8988T (cell line): ENCODE data around the gene SCG3.

Experiments used
- DNase-seq: peaks from one replicate; pipeline ENCODE4 v3.0.0; 2011

Gene SCG3

DNA sequence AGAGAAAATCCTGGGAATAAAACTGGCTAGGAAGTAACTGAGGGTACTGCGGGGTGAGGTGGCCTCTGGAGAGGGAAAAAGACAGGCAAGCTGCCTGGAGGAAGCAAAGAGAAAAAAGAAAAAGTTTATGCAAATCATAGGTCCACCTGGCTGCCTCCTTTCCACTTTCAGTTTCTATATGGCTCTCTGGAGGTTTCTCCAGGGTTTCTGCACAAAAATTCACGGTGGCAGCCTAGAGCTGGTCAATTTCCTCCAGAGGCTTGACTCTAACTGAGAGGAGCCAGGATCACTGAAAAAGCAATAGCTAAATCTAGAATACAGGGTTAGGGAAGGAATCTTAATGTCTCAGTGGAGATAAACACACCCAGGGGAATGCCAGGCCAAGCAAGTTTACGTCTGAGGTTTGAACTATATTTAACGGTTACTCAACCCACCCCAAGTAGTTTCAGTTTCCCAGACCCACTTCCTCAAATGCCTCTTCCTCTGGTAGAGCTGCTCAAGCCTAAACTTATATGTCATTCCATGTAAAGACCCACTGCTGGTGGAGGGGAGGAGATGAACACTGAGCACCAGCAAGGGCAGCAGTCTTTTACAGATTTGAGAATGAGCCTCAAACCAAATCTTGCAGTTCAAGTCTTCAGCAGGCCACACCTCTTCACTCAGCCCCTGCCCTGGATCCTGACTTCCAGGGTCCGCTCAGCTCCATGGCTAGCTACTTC is 50.4 kb downstream of the SCG3 start:
- DNase-seq = no peak

DNA sequence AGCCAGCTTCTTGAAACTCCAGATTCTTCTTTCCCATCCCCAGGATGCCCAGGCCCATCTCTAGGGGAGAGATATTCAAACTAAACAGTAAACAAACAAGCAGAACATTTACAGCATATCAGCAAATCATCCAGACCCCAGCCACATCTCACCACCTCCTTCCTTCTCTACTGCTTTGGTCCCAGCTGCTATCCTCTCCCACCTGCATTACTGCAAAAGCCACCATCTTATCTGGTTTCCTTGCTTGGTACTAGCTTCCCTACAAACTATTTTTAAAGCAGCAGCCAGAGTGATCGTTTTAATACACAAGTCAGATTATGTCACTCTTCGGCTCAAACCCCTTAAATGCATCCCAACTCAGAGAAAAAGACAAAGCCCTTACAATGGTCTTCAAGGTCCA is 51.3 kb downstream of the SCG3 start:
- DNase-seq = no peak

GRCh38 chr15:51735228-51736010 is 54.1 kb downstream of the SCG3 start:
- no peak for DNase-seq

DNA sequence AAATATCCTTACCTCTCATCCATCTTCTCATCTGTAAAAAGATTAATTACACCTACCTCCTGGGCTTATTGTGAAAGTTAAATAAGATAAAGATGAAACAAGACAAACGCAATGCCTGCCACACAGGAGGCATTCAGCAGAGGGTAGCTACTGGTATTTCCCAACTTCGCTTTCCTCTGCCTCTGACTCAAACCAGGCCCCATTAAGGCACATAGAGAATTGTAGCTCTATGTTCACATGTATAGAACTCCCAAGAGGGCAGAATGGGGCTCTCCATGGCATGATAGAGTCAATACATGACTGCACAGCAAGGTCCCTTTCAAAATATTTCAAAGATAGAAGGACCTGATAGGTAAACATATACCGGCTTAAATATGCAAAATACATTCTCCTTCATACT is 54.8 kb downstream of the SCG3 start:
- no peak for DNase-seq

GRCh38 chr15:51736751-51737521 is 55.6 kb downstream of the SCG3 start:
- DNase-seq = peak; percentile 41

DNA sequence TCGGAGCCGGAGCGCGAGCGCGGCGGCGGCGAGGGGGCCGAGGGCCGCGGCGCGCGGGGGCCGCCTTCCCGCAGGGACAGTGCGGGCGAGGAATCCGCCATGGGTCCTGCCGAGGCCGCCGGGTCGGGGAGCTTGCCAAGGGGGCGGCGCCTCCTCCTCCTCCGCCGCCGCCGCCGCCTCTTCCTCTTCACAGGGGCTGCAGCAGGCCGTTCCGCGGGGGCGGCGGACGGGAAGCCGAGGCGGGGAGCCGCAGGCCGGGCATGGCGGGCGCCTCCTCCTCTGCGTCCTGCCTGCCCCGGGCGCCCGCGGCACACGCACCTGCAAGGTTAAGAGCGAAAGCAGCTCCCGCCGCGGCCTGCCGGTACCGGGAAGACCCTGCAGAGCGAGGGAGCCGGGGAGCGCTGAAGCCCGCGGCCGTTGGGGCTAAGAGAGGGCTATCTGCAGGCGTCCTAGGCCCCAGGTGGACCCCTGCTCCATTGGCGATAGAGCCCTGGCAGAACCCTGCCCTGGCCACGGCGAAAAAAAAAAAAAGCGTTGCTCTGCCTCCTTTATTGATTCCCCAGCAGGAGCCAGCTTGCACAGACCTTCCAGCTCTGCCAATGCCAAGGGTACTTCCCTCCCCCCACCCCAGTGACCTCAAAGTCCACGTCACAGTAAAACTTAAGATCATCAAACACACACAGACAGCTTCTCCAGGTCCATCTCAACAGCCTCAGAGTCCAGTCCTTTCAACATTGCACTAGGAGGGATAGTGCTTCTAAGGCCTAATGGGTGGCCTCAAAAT is 56.4 kb downstream of the SCG3 start, which contains the start of gene LYSMD2:
TSS of gene LYSMD2 (minus strand) at position 134 of the 784 bp plus-strand sequence. CDS start at position 101, 33 bp downstream.
- DNase-seq = no peak

GRCh38 chr15:51738553-51738952 is 57.2 kb downstream of the SCG3 start:
- no peak for DNase-seq

GRCh38 chr15:51739061-51739712 is 57.9 kb downstream of the SCG3 start:
- DNase-seq = no peak

DNA sequence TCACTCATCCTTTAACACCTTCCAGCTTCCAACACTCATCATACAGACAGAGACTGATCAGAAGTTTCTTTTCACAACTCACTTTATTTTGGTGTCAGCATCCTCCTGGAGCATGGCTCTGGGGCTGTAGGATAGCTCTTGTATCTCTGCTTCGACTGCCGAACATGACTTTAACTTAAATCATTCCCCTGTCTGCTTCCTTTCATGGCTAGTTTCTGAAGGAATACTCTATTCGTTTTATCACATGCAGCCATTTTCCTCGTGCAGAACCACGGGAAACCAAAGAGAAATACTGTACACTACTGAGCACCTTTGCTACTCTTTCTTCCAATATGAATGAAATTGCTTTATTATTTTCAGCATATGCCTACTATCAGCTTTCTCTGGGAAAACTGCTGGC is 68.0 kb downstream of the SCG3 start:
- DNase-seq = no peak

- no peak for DNase-seq
Observed at GRCh38 chr15:51750186-51750585, 68.9 kb downstream of the SCG3 start.

GRCh38 chr15:51750792-51751696 is 69.7 kb downstream of the SCG3 start, which contains the start of gene TMOD2:
TMOD2 (plus strand) TSS chr15:51751597; CDS start chr15:51766442, 14,845 bp downstream.
- DNase-seq = peak; percentile 41

DNA sequence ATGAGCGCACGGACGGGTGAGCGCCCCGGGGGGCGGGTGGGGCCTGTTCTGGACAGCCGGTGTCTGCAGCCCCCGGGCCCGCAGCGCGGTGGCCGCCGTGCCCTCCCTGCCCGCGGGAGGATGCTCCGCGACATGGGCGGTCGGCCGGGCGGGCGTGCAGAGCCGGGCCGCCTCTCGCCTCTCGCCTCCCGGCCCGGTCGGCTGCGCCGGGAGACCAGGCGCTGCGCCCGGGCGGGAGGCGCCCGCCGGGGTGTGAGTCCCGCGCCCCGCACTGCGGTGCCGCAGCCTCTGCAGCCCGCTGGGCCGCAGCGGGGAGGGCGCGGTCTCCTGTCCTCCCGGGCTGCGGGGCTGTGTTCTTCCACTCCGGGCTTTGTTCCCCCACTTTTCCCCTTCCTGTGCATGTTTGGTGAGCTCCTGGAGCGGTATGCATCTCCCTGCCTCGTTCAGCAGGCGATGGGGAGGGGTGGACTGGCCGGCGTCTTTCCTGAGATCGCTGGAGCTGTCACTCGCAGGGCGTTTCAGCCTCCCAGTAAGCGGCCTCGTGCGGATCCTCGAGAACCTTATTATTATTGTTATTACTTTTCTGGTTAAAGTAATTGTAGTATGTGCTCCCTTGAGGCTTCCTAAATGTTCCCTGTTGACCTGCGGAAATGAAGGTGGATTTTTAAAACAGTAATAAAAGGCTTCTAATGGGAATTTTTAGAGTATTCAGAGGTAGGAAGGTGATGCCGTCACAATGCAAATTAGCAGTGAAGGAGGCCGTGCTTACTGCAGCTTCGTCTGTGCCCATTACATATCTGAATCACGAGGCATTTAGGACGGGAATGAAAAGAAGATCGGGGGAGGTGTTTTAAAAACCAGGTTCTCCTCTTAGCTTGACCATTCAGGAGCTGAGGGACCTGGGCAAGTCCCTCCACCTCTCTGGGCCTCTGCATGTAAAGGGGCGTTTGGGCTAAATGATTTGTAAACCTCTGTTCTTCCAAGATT is 70.7 kb downstream of the SCG3 start:
- no peak for DNase-seq

DNA sequence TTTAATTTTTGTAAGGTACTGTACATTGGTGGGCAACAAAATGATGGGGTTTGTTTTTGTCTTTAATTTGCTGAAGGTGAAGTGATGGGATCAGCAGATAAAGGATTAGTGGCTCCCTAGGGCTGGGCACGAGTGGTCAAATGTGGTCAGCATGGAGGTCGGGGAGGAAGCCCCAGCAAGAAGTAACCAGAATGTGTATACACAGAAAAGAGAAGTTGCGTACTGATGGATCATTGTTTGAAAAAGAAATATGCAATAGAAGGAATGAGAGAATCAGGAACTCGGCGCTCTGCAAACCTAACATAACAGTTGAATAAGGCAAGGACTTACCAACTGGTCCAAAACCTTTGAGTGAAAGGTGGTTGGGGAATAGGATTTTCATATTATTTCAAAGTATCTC is 71.6 kb downstream of the SCG3 start:
- no peak for DNase-seq

DNA sequence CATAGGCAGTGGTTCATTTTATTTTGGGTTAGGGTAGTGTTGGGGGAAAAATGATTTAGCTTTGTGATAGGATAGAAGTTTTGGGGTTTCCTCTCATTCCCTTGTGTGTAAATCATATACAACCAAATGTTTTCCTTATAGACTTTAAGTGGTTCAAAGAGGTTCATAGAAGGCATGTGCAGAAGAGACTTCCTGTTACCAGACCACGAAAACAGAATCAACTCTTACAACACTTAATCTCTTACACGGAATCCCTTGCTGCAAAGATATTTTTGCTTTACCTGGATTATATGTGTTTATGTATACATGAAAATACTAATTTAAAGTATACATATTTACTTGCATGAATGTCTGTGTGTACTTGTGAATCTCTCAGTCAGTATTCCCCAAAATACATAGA is 73.0 kb downstream of the SCG3 start:
- no peak for DNase-seq

DNA sequence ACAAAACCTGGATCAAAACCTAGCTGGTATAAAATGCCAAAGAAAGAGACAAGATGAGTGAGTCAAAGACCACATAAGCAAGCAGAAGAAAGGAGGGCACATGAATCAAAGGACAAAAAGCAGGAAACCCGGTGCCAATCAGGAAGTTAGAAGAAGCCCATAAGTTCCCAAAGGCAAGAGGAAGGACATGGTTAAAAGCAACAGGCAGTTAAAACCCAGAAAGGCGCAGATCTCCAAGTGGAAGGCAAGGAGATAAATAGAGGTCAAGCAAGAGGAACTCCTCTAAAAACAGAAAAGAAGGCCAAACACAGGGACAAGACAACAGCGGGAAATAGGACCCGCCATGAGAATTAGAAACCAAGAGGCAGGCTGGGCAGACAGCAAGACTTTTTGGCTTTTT is 74.5 kb downstream of the SCG3 start:
- no peak for DNase-seq

- DNase-seq = no peak
Observed at GRCh38 chr15:51756482-51756881, 75.2 kb downstream of the SCG3 start.

GRCh38 chr15:51757450-51757849 is 76.1 kb downstream of the SCG3 start:
- DNase-seq = no peak

- DNase-seq = no peak
Observed at GRCh38 chr15:51758645-51759044, 77.3 kb downstream of the SCG3 start.

- no peak for DNase-seq
Observed at GRCh38 chr15:51759557-51760070, 78.3 kb downstream of the SCG3 start.
